Measurements from ENCODE around the gene TK1.

Gene TK1

GRCh38 chr17:78219396-78220150, 32.7 kb upstream of the TK1 start:
- no peak for DNase-seq

- no peak for DNase-seq
Measured at GRCh38 chr17:78214706-78215061, 27.8 kb upstream of the TK1 start.

GRCh38 chr17:78214016-78214705, 27.3 kb upstream of the TK1 start, which contains the start of gene BIRC5:
Gene BIRC5 (plus strand): TSS chr17:78214253. CDS start chr17:78214317, 64 bp downstream.
- DNase-seq: peak; percentile 83

- no peak for DNase-seq
Measured at GRCh38 chr17:78211032-78211431, 24.2 kb upstream of the TK1 start.

- no peak for DNase-seq
Measured at GRCh38 chr17:78210111-78210510, 23.3 kb upstream of the TK1 start.

- no peak for DNase-seq
Measured at GRCh38 chr17:78208486-78208885, 21.6 kb upstream of the TK1 start.

- DNase-seq: no peak
Measured at GRCh38 chr17:78206298-78206697, 19.4 kb upstream of the TK1 start.

GRCh38 chr17:78205124-78205775, 18.4 kb upstream of the TK1 start:
- DNase-seq: no peak

- no peak for DNase-seq
Measured at GRCh38 chr17:78204387-78205123, 17.7 kb upstream of the TK1 start.

- DNase-seq: no peak
Measured at GRCh38 chr17:78202666-78203065, 15.8 kb upstream of the TK1 start.

GRCh38 chr17:78200451-78200850, 13.6 kb upstream of the TK1 start:
- DNase-seq: no peak

GRCh38 chr17:78197147-78197832, 10.4 kb upstream of the TK1 start:
- DNase-seq: no peak

GRCh38 chr17:78196716-78197115, 9.9 kb upstream of the TK1 start:
- no peak for DNase-seq

- no peak for DNase-seq
Measured at GRCh38 chr17:78185981-78186691, 716 bp downstream of the TK1 start.

- no peak for DNase-seq
Measured at GRCh38 chr17:78184868-78185267, 2.0 kb downstream of the TK1 start.

GRCh38 chr17:78184351-78184750, 2.5 kb downstream of the TK1 start:
- no peak for DNase-seq

- no peak for DNase-seq
Measured at GRCh38 chr17:78183916-78184315, 2.9 kb downstream of the TK1 start.

GRCh38 chr17:78182504-78182903, 4.3 kb downstream of the TK1 start:
- DNase-seq: no peak

- no peak for DNase-seq
Measured at GRCh38 chr17:78180508-78180907, 6.3 kb downstream of the TK1 start.

GRCh38 chr17:78180083-78180482, 6.8 kb downstream of the TK1 start:
- no peak for DNase-seq

GRCh38 chr17:78179372-78179771, 7.5 kb downstream of the TK1 start:
- no peak for DNase-seq

- peak; percentile 67 for DNase-seq
Measured at GRCh38 chr17:78176548-78177025, 10.3 kb downstream of the TK1 start.

Data from central memory CD4-positive, alpha-beta T cell (primary cell).